ENCODE measurements around the gene GALNT14. TPM values are rescaled to one million over a fixed set of nuclear protein-coding genes. Genes with fewer than 3 reads are reported as not detected.

Gene GALNT14
- total RNA-seq, 1 experiment from 2014 or later: 6.0 TPM

DNA sequence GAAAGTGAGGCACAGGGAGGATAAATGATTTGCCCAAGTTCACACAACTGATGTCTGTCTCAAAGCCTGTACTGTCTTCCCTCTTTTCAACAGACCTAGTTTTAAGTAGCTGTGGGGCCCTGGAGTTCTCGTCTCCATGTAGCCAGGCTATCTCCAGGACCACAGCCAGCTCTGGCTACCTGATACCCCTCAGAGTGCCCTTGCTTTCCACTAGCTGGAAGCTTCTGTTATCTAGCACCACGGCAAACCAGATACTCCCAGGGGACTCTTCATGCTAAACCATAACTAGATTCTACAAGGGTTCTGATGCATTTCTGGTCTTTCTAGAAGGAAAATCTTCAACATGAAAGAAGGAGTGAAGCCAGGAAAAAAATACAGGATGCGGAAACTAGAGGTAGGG is 137.3 kb downstream of the GALNT14 start:
- no peak for ATAC-seq
- H3K27me3 Mint-ChIP-seq (ENCODE audit: low read depth): no peaks in the 10 kb centered on the region
- ChIA-PET POLR2A (no interaction called here), CTCF (no interaction called here)
- TF ChIP-seq, protein P1, sequence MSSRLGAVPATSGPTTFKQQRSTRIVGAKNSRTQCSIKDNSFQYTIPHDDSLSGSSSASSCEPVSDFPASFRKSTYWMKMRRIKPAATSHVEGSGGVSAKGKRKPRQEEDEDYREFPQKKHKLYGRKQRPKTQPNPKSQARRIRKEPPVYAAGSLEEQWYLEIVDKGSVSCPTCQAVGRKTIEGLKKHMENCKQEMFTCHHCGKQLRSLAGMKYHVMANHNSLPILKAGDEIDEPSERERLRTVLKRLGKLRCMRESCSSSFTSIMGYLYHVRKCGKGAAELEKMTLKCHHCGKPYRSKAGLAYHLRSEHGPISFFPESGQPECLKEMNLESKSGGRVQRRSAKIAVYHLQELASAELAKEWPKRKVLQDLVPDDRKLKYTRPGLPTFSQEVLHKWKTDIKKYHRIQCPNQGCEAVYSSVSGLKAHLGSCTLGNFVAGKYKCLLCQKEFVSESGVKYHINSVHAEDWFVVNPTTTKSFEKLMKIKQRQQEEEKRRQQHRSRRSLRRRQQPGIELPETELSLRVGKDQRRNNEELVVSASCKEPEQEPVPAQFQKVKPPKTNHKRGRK (CRISPR knock-in tag; IDR thresholded peaks at IDR 0.05; ENCODE audit: borderline replicate concordance): no peak
- TF ChIP-seq, protein P2, sequence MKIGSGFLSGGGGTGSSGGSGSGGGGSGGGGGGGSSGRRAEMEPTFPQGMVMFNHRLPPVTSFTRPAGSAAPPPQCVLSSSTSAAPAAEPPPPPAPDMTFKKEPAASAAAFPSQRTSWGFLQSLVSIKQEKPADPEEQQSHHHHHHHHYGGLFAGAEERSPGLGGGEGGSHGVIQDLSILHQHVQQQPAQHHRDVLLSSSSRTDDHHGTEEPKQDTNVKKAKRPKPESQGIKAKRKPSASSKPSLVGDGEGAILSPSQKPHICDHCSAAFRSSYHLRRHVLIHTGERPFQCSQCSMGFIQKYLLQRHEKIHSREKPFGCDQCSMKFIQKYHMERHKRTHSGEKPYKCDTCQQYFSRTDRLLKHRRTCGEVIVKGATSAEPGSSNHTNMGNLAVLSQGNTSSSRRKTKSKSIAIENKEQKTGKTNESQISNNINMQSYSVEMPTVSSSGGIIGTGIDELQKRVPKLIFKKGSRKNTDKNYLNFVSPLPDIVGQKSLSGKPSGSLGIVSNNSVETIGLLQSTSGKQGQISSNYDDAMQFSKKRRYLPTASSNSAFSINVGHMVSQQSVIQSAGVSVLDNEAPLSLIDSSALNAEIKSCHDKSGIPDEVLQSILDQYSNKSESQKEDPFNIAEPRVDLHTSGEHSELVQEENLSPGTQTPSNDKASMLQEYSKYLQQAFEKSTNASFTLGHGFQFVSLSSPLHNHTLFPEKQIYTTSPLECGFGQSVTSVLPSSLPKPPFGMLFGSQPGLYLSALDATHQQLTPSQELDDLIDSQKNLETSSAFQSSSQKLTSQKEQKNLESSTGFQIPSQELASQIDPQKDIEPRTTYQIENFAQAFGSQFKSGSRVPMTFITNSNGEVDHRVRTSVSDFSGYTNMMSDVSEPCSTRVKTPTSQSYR (CRISPR knock-in tag; IDR thresholded peaks at IDR 0.05): no peak
- TF ChIP-seq ZNF121 (CRISPR knock-in tag; IDR thresholded peaks at IDR 0.05): no peak
- no peak for TF ChIP-seq ZNF317 (CRISPR knock-in tag; IDR thresholded peaks at IDR 0.05; ENCODE audit: borderline replicate concordance, low read depth)
- TF ChIP-seq, protein P3, sequence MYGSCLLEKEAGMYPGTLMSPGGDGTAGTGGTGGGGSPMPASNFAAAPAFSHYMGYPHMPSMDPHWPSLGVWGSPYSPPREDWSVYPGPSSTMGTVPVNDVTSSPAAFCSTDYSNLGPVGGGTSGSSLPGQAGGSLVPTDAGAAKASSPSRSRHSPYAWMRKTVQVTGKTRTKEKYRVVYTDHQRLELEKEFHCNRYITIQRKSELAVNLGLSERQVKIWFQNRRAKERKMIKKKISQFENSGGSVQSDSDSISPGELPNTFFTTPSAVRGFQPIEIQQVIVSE (CRISPR knock-in tag; IDR thresholded peaks at IDR 0.05; ENCODE audit: borderline replicate concordance): no peak
- no peak for TF ChIP-seq ZNF138 (CRISPR knock-in tag; conservative IDR thresholded peaks at IDR 0.05)
- no peak for TF ChIP-seq ZNF671 (CRISPR knock-in tag; IDR thresholded peaks at IDR 0.05)
- no peak for TF ChIP-seq NR3C1 (CRISPR knock-in tag; conservative IDR thresholded peaks at IDR 0.05; ENCODE audit: low read depth)
- no peak for TF ChIP-seq CREM (CRISPR knock-in tag; IDR thresholded peaks at IDR 0.05)
- no peak for TF ChIP-seq ZNF423 (CRISPR knock-in tag; IDR thresholded peaks at IDR 0.05)
- no peak for TF ChIP-seq HMGA2 (CRISPR knock-in tag; IDR thresholded peaks at IDR 0.05)
- TF ChIP-seq RELA (CRISPR knock-in tag; IDR thresholded peaks at IDR 0.05; ENCODE audit: borderline replicate concordance): no peak
- TF ChIP-seq ESRRA (CRISPR knock-in tag; IDR thresholded peaks at IDR 0.05; ENCODE audit: borderline replicate concordance): no peak
- TF ChIP-seq SMAD3 (CRISPR knock-in tag; IDR thresholded peaks at IDR 0.05; ENCODE audit: borderline replicate concordance): no peak
- no peak for TF ChIP-seq FOXK1 (CRISPR knock-in tag; IDR thresholded peaks at IDR 0.05)
- no peak overlapping the region for H3K27ac Mint-ChIP-seq
- no peaks in the 10 kb centered on the region for H3K9me3 Mint-ChIP-seq
- no peaks in the 10 kb centered on the region for H3K4me1 Mint-ChIP-seq
- no peak for DNase-seq (ENCODE audit: low spot score)
- no peak overlapping the region for H3K4me3 Mint-ChIP-seq
- H3K36me3 Mint-ChIP-seq: no peaks in the 10 kb centered on the region

DNA sequence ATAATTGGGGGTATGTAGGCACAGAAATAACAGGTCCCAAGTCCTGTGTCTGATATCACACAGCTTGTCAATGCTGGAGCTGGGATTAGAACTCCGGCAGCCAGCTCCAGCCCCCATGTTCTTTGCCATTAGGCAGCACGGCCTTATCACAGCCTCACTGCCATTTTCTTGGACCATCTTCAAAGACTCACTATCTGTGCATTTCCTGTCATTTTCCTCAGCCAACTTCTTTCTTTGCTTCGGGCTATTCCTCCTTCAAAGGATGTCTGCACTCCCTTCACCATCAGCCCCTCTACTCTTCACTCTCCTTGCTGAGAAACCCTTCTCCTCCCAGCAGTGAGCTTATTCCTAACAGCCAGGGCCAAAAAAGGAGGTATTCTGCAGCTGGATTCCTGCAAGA is 139.6 kb downstream of the GALNT14 start:
- Mint-ChIP-seq H3K9me3 (no peaks in the 10 kb centered on the region), H3K4me1 (no peaks in the 10 kb centered on the region), H3K36me3 (no peaks in the 10 kb centered on the region), H3K4me3 (no peak overlapping the region), H3K27ac (no peak overlapping the region), H3K27me3 (ENCODE audit: low read depth) (no peaks in the 10 kb centered on the region)
- DNase-seq (ENCODE audit: low spot score) (no peak), ATAC-seq (no peak)
- POLR2A ChIA-PET: no interaction called here
- CTCF ChIA-PET: interaction anchor here (0.5 to 0.6 kb wide), 3 partner anchors 8 to 287 kb away, joined by 3 read pairs; no protein-coding TSS in a partner anchor
- no peak for TF ChIP-seq CREM (CRISPR knock-in tag; IDR thresholded peaks at IDR 0.05)
- TF ChIP-seq ZNF317 (CRISPR knock-in tag; IDR thresholded peaks at IDR 0.05; ENCODE audit: borderline replicate concordance, low read depth): no peak
- no peak for TF ChIP-seq EMX1 (CRISPR knock-in tag; IDR thresholded peaks at IDR 0.05)
- TF ChIP-seq ZNF263 (CRISPR knock-in tag; IDR thresholded peaks at IDR 0.05; ENCODE audit: low read depth): no peak
- no peak for TF ChIP-seq FOXP1 (CRISPR knock-in tag; IDR thresholded peaks at IDR 0.05; ENCODE audit: borderline replicate concordance)
- TF ChIP-seq ZBTB21 (CRISPR knock-in tag; IDR thresholded peaks at IDR 0.05; ENCODE audit: borderline replicate concordance): no peak
- TF ChIP-seq, protein P4, sequence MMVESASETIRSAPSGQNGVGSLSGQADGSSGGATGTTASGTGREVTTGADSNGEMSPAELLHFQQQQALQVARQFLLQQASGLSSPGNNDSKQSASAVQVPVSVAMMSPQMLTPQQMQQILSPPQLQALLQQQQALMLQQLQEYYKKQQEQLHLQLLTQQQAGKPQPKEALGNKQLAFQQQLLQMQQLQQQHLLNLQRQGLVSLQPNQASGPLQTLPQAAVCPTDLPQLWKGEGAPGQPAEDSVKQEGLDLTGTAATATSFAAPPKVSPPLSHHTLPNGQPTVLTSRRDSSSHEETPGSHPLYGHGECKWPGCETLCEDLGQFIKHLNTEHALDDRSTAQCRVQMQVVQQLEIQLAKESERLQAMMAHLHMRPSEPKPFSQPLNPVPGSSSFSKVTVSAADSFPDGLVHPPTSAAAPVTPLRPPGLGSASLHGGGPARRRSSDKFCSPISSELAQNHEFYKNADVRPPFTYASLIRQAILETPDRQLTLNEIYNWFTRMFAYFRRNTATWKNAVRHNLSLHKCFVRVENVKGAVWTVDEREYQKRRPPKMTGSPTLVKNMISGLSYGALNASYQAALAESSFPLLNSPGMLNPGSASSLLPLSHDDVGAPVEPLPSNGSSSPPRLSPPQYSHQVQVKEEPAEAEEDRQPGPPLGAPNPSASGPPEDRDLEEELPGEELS (CRISPR knock-in tag; IDR thresholded peaks at IDR 0.05): no peak
- TF ChIP-seq OVOL2 (CRISPR knock-in tag; IDR thresholded peaks at IDR 0.05; ENCODE audit: borderline replicate concordance): no peak
- TF ChIP-seq, protein P5, sequence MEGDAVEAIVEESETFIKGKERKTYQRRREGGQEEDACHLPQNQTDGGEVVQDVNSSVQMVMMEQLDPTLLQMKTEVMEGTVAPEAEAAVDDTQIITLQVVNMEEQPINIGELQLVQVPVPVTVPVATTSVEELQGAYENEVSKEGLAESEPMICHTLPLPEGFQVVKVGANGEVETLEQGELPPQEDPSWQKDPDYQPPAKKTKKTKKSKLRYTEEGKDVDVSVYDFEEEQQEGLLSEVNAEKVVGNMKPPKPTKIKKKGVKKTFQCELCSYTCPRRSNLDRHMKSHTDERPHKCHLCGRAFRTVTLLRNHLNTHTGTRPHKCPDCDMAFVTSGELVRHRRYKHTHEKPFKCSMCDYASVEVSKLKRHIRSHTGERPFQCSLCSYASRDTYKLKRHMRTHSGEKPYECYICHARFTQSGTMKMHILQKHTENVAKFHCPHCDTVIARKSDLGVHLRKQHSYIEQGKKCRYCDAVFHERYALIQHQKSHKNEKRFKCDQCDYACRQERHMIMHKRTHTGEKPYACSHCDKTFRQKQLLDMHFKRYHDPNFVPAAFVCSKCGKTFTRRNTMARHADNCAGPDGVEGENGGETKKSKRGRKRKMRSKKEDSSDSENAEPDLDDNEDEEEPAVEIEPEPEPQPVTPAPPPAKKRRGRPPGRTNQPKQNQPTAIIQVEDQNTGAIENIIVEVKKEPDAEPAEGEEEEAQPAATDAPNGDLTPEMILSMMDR (IDR thresholded peaks at IDR 0.05): no peak
- TF ChIP-seq IRF2 (CRISPR knock-in tag; IDR thresholded peaks at IDR 0.05; ENCODE audit: borderline replicate concordance, low read depth): no peak
- TF ChIP-seq JAZF1 (CRISPR knock-in tag; IDR thresholded peaks at IDR 0.05): no peak
- no peak for TF ChIP-seq FOXK1 (CRISPR knock-in tag; IDR thresholded peaks at IDR 0.05)
- no peak for TF ChIP-seq ESRRA (CRISPR knock-in tag; IDR thresholded peaks at IDR 0.05; ENCODE audit: borderline replicate concordance)
- TF ChIP-seq, protein P6, sequence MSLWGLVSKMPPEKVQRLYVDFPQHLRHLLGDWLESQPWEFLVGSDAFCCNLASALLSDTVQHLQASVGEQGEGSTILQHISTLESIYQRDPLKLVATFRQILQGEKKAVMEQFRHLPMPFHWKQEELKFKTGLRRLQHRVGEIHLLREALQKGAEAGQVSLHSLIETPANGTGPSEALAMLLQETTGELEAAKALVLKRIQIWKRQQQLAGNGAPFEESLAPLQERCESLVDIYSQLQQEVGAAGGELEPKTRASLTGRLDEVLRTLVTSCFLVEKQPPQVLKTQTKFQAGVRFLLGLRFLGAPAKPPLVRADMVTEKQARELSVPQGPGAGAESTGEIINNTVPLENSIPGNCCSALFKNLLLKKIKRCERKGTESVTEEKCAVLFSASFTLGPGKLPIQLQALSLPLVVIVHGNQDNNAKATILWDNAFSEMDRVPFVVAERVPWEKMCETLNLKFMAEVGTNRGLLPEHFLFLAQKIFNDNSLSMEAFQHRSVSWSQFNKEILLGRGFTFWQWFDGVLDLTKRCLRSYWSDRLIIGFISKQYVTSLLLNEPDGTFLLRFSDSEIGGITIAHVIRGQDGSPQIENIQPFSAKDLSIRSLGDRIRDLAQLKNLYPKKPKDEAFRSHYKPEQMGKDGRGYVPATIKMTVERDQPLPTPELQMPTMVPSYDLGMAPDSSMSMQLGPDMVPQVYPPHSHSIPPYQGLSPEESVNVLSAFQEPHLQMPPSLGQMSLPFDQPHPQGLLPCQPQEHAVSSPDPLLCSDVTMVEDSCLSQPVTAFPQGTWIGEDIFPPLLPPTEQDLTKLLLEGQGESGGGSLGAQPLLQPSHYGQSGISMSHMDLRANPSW (CRISPR knock-in tag; conservative IDR thresholded peaks at IDR 0.05; ENCODE audit: low read depth): no peak
